Tibial nerve (tissue), 4 donors: ENCODE measurements around the gene NKAIN2. TPM values are rescaled to one million over a fixed set of nuclear protein-coding genes. Genes with fewer than 3 reads are reported as not detected.
A peak's percentile ranks its signal among the peaks of the same experiment; 100 is the strongest.

Source experiments
- DNase-seq, 2 donors: peaks; one replicate each; pipeline ENCODE4 v3.0.0-alpha.2; 2019; ENCODE audit warnings: low spot score in 2 of 2
- H3K27ac ChIP-seq, 4 donors: fragments of 200-600 bp; sonication (generic) in 3 of 4; one replicate each; pipeline ENCODE4 v1.5.1; 2017 to 2019; ENCODE audit warnings: mild to moderate bottlenecking in 1 of 4
- H3K27me3 ChIP-seq, 2 donors: fragments of 200-600 bp; sonication (generic) in 1 of 2; one replicate each; pipeline versions ENCODE4 v1.5.1 to v1.6.0; 2017 to 2019
- H3K36me3 ChIP-seq, 3 donors: fragments of 200-600 bp; sonication (generic); one replicate each; pipeline ENCODE4 v1.5.1; 2018 to 2019
- H3K4me1 ChIP-seq, 4 donors: fragments of 200-600 bp; sonication (generic) in 3 of 4; one replicate each; pipeline ENCODE4 v1.5.1; 2017 to 2019
- H3K4me3 ChIP-seq, 4 donors: fragments of 200-600 bp; sonication (generic) in 3 of 4; one replicate each; pipeline ENCODE4 v1.5.1; 2017 to 2019; ENCODE audit warnings: mild to moderate bottlenecking in 1 of 4, moderate library complexity in 1 of 4
- H3K9me3 ChIP-seq, 4 donors: fragments of 200-600 bp; sonication (generic) in 3 of 4; one replicate each; pipeline ENCODE4 v1.5.1; 2017 to 2019
- CTCF ChIP-seq, 5 experiments: fragments of 200-600 bp in 3 of 5; fragments of 450-650 bp in 2 of 5; sonication (generic) in 3 of 5; IDR thresholded peaks; one replicate each; pipeline ENCODE4 v1.5.1; 2016 to 2019; ENCODE audit warnings: antibody characterized with exemption in 5 of 5, mild to moderate bottlenecking in 3 of 5, moderate library complexity in 2 of 5
- EP300 ChIP-seq, 2 donors: sonication (generic); formaldehyde crosslinking; IDR thresholded peaks; one replicate each; pipeline ENCODE4 v1.6.1; 2017; ENCODE audit warnings: antibody characterized with exemption in 2 of 2, mild to moderate bottlenecking in 1 of 2
- POLR2A ChIP-seq, 2 donors: fragments of 450-650 bp; IDR thresholded peaks; one replicate each; pipeline ENCODE4 v1.6.1; 2017; ENCODE audit warnings: antibody characterized with exemption in 2 of 2, mild to moderate bottlenecking in 2 of 2, moderate library complexity in 2 of 2
- WGBS, 2 donors: methylation state at CpG; one replicate each; pipeline ENCODE4 v1.1.5; 2018; 5-methylcytosine and 5-hydroxymethylcytosine counted together
- total RNA-seq, 4 donors: library from RNA; depleted of rRNA; stranded (reverse); fragments of >200 nt; gene quantifications; one replicate each; pipeline ENCODE4 v1.1.0, GENCODE V29; 2016

The NKAIN2 gene
- total RNA-seq, 4 donors from 2014 or later: 8.1 to 20.8 (median 15.2) TPM

- Histone ChIP-seq H3K27ac (no peak overlapping the region), H3K27me3 (no peaks in the 10 kb centered on the region), H3K4me3 (no peak overlapping the region), H3K9me3 (no peaks in the 10 kb centered on the region), H3K4me1 (peaks cover 0 to 4% (median 0%) of the 10 kb centered on the region in 4 donors), H3K36me3 (no peaks in the 10 kb centered on the region)
- WGBS, 2 donors: 81 to 91% methylated on average over 4 of the region's 4 CpGs
- TF ChIP-seq POLR2A (IDR thresholded peaks at IDR 0.05) (no peak), CTCF (IDR thresholded peaks at IDR 0.05) (no peak), EP300 (IDR thresholded peaks at IDR 0.05) (no peak)
- no peak for DNase-seq
These were observed 191.4 kb downstream of the NKAIN2 start for GRCh38 chr6:123994891-123995635.

GRCh38 chr6:123997223-123997622, 193.6 kb downstream of the NKAIN2 start:
- Histone ChIP-seq H3K27me3 (no peaks in the 10 kb centered on the region), H3K4me3 (no peak overlapping the region), H3K27ac (no peak overlapping the region), H3K36me3 (no peaks in the 10 kb centered on the region), H3K9me3 (no peaks in the 10 kb centered on the region), H3K4me1 (peaks cover 0 to 4% (median 0%) of the 10 kb centered on the region in 4 donors)
- 65 to 73% methylated on average over 3 of the region's 3 CpGs for WGBS, 2 donors
- TF ChIP-seq CTCF (IDR thresholded peaks at IDR 0.05) (no peak), EP300 (IDR thresholded peaks at IDR 0.05) (no peak), POLR2A (IDR thresholded peaks at IDR 0.05) (no peak)
- no peak for DNase-seq

- 68 to 74% methylated on average over 4 of the region's 4 CpGs for whole genome bisulfite sequencing, 2 donors
- TF ChIP-seq POLR2A (IDR thresholded peaks at IDR 0.05): no peak
- TF ChIP-seq CTCF (IDR thresholded peaks at IDR 0.05): no peak
- no peak for TF ChIP-seq EP300 (IDR thresholded peaks at IDR 0.05)
- no peak for DNase-seq
- Histone ChIP-seq H3K9me3 (no peaks in the 10 kb centered on the region), H3K36me3 (no peaks in the 10 kb centered on the region), H3K27ac (peak overlapping the region in 1 of 4 donors; percentile 2), H3K4me1 (no peaks in the 10 kb centered on the region), H3K4me3 (no peak overlapping the region), H3K27me3 (no peaks in the 10 kb centered on the region)
These were observed 198.9 kb downstream of the NKAIN2 start for GRCh38 chr6:124002377-124003081.

GRCh38 chr6:124007266-124007665, 203.6 kb downstream of the NKAIN2 start:
- Histone ChIP-seq H3K4me3 (no peak overlapping the region), H3K27me3 (no peaks in the 10 kb centered on the region), H3K9me3 (no peaks in the 10 kb centered on the region), H3K4me1 (no peaks in the 10 kb centered on the region), H3K27ac (no peak overlapping the region), H3K36me3 (no peaks in the 10 kb centered on the region)
- no peak for DNase-seq
- TF ChIP-seq CTCF (IDR thresholded peaks at IDR 0.05) (no peak), EP300 (IDR thresholded peaks at IDR 0.05) (no peak), POLR2A (IDR thresholded peaks at IDR 0.05) (no peak)
